HG03442 (cell line): Measurements from ENCODE around the gene SEPTIN10.
A peak's percentile ranks its signal among the peaks of the same experiment; 100 is the strongest.
"Not testable (repeated sequence)": the region's sequence is repeated elsewhere in the genome, so short reads cannot be mapped to it uniquely, and the experiment has no call there.

Source experiments
- ATAC-seq: cut with Tn5 transposase; IDR thresholded peaks from one replicate; pipeline ENCODE4 v1.9.1; 2021; ENCODE audit warnings: mild to moderate bottlenecking, moderate library complexity; ENCODE audit not compliant: unreplicated experiment

SEPTIN10 gene

DNA sequence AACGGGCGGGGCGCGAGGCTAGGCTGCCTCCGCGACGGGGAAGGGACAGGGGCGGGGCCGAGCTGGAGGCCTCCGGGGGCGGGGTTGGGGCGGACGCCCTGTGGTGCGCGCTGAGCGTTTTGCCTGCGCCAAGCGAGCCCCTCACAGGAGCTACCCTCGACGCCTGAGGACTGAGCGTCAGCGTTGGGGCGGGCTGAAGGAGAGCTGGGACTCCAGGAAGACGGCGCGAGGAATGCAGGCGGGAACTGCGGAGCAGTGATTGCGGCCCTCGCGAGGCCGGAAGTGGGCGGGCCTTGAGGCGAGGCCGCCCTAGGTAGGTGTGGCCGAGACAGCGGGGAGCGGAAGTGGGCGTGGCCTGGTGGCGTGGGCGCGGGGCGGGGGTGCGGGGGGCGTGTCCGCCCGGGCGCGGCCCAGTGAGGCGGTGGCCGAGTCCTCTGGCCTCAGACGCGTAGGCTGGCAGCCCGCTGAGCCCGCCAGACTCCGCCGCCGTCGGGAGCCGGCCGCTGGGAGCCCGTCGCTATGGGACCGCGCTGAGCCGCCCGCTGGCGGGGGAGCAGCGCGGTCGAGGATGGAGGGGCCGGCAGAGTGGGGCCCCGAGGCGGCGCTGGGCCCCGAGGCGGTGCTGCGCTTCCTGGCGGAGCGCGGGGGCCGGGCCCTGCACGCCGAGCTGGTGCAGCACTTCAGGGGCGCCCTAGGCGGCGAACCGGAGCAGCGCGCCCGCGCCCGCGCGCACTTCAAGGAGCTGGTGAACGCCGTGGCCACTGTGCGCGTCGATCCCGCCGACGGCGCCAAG is at the start of gene SEPTIN10, which contains the start of gene SOWAHC:
Gene SEPTIN10, minus strand, starts transcription at position 45 of the 793 bp plus-strand sequence. CDS start 139 bp downstream, outside the sequence.
Gene SOWAHC, plus strand, starts transcription at position 443 of the 793 bp plus-strand sequence. Its CDS starts 126 bp downstream, at position 569.
- ATAC-seq: peak; percentile 80

DNA sequence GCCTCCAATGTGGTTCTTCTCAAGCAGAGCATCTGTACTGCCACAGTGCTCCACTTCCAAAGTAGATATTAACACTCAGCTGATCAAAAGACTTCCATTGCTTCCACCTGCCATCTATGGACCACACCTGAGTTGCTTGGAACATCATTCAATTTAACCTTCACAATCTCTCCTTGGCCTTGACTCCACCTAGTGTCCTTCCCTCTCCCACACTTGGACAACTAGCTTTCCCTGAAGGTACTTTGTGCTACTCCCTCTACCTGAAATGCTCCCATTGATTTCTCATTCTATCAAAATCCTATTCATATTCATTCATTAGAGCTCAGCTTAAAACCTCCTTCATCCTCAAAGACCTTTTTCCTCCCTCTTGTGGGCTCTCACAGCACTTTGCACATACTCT is 49.1 kb upstream of the SEPTIN10 start:
- ATAC-seq: no peak

DNA sequence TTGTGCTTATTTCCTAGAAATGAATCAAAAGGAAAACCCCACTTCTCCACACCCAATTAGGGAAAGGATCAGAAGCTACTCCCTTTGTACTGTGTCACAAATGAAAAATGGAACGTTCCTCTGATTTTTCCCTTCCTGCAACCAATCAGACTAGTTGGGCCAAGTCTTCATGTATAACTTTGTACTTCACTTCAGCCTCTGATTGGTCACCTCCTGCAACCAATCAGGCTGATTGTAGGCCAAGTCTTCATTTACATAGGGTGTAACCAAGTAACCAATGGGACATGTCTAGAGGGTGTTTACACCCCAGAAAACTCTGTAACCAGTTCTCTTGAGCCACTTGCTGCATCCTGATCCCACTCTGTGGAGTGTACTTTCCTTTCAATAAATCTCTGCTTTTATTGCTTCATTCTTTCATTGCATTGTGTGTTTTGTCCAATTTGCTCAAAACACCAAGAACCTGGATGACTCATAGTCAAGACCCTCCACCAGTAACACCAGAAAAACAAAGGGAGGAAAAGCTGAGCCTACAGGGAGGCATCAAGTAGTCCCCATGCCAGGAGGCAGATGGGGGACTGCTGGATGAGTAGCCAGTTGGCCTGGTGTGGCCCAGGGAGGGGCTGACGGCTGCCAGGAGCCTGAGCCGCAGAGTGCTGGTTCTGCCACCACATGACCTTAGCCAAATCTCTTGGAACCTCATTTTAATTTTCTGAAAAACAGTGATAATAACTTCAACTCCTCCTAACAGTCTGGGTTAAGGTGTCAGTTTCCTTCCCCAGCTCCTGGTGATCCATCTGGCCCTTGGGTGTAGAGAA is 46.5 kb upstream of the SEPTIN10 start:
- no peak for ATAC-seq

DNA sequence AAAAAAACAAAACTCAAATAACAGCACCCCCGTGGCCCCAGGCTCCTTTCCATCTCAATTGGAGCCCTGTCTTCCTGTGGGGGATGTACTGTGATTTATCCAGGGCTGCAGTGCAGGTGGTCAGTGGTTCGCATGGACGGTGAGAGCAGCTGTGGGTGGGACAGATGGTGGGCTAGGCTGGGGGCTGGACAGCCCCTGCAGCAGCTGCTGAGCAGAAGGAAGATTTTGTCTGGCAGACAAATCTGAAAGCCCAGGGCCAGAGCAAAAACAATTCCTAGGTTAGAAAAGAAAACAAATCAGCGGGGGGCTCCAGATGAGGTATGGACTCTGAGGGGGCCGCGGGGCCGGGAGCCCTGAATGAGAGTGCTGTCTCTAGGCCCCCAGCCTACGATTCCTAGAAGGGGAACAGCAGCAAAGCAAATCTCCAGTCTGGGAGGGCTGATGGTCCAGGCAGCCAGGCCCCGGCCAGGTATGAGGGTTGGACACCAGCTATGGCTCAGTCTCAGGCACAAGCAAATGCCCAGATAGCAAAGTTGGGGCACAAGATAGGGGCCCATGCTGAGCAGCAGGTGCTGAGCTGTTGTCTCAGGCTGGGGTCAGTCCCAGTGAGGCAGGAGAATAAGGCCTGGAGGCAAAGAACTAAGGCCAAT is 45.8 kb upstream of the SEPTIN10 start:
- ATAC-seq: no peak

DNA sequence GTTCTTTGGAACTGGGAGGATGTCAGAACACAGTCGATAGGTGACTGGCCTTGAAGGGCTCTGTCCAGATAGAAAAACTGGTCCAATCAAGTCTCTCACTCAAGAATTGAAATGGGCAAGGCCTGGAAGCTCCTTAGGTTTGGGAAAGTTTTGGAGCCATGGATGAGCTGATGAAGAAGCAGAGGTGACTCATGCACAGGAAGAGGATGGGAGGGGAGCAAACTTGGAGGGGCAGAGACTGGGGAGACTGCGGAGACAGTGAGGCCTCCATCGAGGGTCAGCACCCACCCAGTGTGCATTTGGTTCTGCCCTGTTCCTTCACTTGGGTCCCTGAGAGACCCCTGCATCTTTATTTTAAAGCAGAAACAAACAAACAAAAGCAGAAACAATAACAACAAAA is 41.5 kb upstream of the SEPTIN10 start:
- no peak for ATAC-seq

DNA sequence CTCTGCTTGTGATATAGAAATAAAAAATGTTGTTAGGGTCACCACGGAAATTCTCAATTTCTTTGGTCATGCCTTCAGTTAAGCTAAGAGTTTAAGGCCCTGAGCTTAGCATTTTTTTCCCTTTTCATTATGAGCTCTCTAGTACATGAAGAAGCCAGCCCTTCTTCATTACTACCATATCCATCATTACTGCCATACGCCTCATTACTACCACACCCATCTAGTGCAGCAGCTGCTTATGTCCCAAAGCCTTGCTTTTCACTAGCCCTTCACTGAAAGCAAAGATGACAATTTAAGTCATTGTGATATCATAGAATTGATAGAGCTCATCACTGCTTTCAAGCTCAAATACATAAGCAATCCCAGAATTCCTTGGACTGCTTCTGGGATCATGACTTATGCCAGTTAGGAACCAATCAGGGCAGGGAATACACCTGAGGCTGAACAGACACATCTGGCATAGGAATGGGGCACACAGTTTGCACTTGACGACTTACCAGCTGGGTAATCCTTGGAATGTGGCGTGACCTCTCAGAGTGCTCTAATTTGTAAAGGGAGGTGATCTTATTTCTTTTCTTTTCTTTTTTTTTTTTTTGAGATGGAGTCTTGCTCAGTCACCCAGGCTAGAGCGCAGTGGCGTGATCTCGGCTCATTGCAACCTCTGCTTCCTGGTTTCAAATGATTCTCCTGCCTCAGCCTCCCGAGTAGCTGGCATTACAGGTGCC is 40.7 kb upstream of the SEPTIN10 start:
- ATAC-seq: no peak

DNA sequence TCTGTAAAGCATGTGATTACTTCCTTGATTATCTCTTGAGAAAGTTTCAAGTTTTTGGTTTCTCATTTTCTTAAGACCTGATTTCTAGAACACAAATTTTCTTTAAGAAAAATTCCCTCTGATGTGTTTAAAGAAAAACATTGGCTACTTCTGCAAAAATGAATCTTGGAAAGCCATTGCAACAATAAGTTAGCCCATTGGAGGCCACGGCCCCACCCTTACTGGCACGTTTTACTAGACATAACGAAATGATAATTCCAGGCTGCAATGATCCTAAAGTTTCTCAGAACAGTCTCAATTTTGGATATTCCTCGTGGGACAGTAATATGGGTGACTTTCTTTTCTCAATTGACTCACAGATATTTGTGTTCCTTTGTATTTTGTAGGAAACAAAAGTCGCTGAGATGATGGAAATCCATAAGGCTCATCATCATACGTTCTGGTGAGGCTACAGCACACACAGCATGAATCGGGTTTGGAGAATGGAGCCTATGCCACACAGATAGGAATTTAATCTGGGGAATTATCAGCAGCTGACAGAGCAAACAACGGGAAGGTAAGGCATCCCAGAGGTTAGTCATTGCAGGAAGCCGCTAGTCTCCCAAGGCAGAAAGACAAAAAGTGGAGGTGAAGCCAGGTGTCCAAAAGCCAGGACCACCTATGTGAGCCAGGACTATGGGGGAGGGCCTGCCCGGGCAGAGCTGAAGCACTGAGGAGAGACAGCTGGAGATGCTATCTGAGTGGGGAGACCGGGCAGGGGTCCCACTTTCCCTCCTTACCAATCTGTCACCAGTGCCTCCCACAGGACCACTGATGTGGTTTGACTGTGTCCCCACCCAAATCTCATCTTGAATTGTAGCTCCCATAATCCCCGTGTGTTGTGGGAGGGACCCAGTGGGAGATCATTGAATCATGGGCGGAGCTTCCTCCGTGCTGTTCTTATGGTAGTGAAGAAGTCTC is 36.2 kb upstream of the SEPTIN10 start:
- ATAC-seq: no peak

DNA sequence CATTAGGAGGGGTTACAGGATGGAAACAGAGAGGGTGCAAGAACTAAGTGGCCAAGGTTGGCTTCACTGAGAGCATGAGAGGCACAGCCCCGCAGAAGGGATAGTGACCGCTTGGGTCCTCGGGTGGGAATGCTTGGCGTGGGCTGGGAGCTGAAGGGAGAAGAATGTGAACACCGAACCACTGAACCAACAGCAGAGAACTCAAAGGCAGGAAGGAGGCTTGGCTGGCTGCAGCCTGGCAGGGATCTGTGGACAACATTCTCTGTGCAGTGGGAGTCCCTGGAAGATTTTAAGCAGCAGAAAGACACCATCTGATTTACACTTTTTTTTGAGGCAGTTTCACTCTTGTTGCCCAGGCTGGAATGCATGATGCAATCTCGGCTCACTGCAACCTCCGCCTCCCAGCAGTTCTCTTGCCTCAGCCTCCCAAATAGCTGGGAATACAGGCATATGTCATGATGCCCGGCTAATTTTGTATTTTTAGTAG is 34.3 kb upstream of the SEPTIN10 start:
- no peak for ATAC-seq

DNA sequence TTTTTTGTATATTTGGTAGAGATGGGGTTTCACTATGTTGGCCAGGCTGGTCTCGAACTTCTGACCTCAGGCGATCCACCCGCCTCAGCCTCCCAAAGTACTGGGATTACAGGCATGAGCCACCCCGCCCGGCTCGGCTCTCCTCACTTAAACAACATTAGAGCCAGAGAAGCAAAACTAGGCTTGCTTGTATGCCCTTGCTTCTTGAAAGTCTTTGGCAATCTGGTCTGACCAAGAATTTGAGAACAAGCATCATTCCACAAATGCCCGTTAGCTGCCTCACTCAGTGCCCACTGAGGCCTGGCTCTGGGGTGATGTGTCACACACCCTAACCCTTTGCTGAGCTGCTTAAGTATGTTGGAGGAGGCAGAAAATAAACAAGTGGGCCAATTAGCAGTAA is 33.9 kb upstream of the SEPTIN10 start:
- no peak for ATAC-seq

DNA sequence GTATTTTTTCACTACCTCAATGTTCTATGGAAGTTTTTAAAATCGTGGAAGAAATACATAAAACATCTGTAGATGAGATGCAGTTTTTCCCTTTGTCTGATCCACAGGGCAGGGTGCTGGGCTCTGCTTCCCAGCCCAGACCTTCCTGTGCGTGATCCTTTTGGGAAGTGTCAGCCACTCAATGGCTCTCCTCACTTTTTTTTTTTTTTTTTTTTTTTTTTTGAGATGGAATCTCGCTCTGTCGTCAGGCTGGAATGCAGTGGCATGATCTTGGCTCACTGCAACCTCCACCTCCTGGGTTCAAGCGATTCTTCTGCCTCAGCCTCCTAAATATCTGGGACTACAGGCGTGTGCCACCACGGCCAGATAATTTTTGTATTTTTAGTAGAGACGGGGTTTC is 33.2 kb upstream of the SEPTIN10 start:
- no peak for ATAC-seq

DNA sequence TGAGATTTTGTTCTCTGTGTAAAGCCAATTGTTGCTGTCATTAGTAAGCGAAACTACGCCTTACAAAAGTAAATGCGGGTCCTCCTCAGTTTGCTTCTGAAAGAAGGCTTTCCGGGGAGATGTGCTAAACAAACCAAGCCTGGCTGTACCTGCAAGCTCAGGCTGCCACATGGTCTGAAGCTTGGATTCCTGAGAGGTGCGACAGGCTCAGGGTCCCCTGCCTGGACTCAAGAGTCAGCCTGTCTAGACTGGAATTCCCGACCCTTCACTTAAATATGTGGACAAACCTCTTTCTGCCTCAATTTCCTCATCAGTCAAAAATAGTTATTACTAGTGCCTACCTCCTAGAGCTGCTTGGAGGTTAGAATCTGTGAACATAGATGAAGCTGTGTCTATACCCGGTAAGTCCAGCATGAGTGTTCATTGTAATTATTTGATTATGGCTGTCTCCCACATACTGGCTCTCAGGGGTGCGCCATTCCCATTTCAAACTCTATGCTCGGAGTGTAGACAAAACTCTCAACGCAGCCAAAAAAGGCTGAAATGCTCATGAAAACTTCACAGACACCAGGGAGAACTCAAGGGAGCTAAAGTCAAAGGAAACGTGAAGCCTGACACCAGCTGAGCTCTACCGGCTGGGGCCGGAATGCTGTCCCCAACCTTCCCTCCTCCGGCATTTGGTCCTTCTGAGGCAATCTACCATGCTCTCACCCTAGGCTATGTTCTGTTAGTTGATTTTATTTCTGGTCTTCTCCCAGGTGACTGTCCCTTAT is 31.8 kb upstream of the SEPTIN10 start:
- no peak for ATAC-seq

DNA sequence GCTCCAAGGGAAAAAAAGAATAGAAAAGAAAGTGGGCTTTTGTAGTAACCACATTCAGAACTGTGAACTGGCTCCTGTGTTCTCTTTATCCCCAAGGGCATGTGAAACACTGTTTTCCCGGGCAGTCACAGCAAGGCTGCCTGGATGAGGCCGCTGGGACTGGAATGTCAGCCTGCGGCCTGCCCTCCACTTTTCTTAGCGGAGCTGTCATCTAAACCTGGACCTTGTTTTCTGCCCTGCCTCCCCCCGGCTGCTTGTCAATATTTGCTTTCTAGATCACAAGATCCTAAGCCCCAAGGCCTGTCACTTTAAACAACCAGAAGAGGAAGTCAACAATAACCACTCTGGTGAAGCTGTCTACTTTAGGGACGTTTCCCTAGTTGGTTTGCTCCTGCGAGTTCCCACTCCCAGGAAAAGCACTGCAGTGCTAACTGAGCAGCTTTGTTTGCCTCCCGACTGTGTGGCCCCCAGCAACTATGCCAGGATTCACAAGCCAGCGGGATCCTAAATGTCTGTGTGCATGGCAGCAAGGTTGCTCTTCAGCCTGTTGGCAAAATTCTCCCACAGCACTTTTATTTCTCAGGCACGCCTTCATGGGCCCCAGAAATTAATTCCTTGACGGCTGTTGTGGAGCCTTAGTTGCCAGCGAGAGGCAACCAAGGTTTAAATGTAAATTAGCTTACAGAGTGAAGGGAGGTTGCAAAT is 31.0 kb upstream of the SEPTIN10 start:
- no peak for ATAC-seq

DNA sequence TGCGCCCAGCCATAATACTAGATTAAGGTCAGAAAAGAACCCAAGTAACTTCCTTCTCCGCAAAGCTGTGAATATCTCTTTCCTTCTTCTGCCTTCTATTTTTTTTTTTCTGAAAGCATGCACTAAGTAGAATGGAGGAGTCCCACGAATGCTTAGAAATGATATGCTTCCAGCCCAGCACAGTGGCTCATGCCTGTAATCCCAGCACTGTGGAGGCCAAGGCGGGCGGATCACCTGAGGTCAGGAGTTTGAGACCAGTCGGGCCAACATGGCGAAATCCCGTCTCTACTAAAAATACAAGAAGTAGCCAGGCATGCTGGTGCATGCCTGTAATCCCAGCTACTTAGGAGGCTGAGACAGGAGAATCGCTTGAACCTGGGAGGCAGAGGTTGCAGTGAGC is 26.2 kb upstream of the SEPTIN10 start:
- not testable (repeated sequence) for ATAC-seq

DNA sequence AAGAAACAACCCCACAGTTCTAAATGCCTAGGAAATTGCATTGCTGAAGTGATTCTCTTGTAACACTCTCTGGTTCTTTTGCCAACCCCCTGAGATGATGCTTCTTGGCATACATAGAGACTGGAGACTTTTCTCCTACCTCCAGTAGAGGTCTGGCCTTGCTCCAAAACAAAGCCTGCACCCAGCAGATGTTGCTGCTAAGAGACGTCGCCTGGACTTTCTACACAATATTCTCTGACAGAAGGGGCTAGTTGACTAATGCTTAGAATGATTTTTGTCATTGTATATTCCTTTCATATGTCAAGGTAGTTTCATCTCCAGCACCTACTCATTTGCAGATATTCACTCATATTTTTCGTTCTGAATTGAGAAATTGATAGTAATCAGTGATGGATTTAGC is 25.0 kb upstream of the SEPTIN10 start:
- no peak for ATAC-seq

DNA sequence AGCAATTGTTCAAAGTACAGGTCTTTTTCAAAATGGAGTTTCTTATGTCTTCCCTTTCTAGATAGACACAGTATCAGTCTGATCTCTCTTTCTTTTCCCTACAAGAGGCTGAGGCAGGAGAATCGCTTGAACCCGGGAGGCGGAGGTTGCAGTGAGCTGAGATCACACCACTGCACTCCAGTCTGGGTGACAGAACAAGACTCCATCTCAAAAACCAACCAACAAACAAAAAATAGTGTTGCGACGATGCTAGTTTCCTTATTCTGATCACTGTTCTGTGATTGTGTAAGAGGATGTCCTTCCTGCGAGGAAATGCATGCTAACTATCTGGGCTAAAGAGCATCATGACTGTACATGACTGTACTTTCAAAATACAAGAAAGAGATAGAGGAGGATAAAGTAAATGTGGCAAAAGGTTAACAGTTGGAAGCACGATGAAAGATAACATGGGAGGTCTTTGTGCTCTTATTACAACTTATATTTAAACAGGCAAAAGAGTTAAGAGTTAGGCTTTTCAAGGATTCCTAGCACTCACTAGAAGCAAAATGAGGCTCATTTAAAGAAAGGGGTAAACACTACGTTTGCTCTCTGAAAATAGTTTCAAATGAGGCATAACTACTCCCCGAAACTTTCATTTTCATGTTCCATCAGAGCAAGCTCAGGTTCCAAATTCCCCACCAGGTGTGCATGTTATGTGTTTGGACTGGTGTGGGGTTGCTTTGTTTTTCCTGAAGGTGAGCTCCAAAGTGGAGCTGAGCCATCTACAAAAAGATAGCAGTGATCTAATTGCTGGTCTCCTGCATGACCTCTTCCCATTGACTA is 24.2 kb upstream of the SEPTIN10 start:
- ATAC-seq: peak; percentile 81

DNA sequence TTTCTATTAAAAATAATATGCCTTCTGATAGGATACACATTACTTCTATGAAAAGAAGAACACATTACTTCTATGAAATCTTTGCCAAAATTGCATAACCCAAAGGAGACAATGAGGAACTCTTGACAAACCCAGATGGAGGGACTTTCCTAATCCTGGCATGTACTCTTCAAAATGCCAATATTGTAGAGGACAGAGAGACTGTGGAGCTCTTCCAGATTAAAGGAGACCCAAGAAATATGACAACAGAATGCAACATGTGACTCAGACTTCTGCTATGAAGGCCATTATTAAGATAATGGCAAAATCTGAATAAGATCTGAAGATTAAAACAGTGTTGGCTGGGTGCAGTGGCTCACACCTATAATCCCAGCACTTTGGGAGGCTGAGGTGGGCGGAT is 22.6 kb upstream of the SEPTIN10 start:
- no peak for ATAC-seq
